NCI-H446 treated with DMSO at 0.1 percent for 48 hours (cell line): ENCODE data around the gene TRIM41.
"Not testable (repeated sequence)": the region's sequence is repeated elsewhere in the genome, so short reads cannot be mapped to it uniquely, and the experiment has no call there.

Source experiments
- DNase-seq: peaks from one replicate; lab custom pipeline; 2025; lab: John Stamatoyannopoulos, UW

TRIM41 gene

DNA sequence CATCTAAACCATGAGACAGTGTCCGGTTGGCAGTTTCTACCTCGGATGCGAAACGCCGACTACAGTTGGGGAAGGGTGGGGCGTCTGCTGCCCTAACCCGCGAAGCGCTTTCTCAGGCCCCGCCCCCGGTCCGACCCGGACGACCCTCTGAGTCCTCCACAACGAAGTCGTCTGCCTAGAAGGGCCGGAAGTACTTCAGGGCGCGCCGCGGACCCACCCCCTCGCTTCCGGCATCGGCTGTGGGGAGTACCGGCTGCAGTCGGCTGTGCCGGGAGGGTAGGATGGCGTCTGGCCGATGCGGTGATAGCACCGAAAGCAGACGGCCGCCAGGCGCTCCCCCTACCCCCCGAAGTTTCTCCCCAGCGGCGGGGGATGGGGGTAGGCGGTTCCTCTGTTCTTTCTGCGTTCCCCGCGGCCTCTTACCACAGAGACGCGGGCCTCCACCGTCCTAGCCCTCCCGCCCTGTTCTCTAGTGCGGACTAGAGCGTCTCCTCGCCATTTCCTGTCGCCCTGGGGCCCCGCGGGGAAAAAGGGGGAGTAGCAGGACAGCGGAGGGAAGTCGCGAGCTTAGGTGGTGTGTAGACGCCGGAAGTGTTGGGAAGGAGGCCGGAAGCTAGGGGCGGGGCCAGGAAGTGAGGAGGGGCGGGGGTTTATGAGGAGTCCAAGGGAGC, at the start of gene TRIM41:
Gene TRIM41, plus strand, starts transcription at position 224 of the 671 bp plus-strand sequence. CDS start 719 bp downstream, outside the sequence.
- DNase-seq, result no peak

GRCh38 chr5:181173420-181174342, 49.4 kb upstream of the TRIM41 start:
- no peak for DNase-seq

- no peak for DNase-seq
Observed at GRCh38 chr5:181176254-181176952, 46.7 kb upstream of the TRIM41 start.

GRCh38 chr5:181177559-181177958, 45.5 kb upstream of the TRIM41 start:
- not testable (repeated sequence) for DNase-seq

DNA sequence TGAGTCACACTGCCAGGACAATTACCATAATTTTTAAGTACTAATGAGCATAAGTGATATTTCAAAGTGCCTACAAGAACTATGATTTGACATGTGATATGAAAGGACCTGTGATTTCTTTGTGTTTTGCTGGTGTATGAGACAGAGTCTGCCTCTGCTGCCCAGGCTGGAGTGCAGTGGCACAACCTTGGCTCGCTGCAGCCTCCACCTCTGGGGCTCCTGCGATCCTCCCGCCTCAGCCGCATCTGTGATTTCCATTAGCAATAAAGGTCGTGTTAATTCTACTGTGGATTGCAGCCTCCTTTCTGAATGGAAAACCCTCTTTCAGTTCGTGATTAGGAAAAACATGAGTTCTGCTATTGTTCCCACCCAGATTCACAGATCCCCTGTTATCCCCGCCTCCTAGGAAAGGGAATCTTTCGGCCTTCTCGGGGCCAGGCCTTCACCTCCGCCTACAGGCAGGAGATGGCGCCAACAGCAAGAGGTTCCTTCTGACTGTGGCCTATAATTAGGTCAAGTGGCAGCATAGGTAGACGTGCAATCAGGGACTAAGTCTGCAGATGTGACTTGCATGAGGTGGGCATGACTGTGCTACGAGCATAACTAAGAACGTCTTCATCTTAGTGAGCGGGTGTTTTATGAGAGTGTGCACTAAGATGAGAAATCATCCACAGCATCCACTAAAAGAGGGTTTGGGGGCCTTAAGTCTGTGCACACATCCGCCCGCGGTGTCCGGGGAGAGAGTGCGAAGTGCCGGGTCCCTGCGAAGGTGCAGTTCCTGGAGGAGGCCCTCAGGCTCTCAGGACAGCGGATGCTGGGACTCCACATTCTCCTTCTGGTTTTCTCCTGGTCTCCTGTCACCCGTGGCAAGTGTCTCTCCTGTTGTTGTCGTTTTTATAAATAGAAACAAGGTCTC, 41.2 kb upstream of the TRIM41 start:
- no peak for DNase-seq

DNA sequence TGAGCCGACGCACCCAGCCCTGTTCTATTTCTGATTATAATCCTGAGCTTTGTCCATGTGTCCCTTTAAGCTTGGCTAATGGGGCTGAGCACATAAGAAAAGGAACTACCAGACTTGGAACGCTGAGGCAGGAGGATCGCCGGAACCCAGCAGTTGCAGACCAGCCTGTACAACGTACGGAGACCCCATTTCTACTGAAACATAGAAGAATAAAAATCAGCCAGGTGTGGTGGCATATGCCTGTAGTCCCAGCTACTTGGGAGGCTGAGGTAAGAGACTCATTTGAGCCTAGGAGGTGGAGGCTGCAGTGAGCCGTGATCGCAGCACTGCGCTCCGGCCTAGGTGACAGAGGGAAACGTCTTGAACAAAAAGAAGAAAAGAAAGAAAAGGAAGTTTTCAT, 40.4 kb upstream of the TRIM41 start:
- no peak for DNase-seq

- no peak for DNase-seq
Observed at GRCh38 chr5:181184845-181185216, 38.2 kb upstream of the TRIM41 start.

DNA sequence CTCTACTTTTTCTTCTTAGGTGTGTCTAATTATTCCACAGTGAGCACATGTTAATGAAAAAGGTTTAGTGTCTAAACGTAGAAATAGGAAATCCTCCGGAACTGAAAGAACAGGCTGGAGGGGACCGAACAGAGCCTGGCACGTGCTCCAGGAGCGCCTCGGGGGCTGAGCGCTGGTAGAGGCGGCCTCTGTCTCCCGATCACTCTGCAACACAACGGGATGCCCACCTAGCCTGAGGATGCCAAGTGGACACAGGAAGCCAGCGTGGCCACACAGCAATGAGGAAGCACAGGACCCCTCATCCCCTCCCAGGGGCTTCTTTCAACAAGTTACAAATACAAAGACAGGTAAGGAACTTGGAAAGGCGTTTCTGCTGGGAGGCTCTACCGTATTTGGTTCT, 37.5 kb upstream of the TRIM41 start:
- no peak for DNase-seq

GRCh38 chr5:181186022-181186421, 37.1 kb upstream of the TRIM41 start:
- no peak for DNase-seq

DNA sequence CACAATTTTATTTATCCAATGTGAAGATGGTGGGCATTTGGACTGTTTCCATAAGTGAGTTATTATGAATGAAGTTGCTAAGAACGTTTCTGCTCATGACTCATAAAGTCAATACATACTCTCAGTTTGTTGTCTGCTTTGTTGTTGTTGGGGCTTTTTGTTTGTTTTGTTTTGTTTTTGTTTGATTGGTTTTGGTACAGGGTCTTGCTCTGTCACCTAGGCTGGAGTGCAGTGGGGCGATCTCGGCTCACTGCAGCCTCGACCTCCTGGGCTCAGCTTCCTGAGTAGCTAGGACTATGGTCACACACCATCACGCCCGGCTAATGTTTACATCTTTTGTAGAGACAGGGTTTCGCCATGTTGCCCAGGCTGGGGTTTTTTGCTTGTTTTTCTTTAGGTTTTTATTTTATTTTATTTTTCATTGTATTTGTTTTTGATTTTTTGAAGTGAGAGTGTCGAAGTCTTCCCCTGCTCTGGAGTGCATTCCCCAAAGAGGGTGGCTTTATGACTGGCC, 36.0 kb upstream of the TRIM41 start:
- no peak for DNase-seq

DNA sequence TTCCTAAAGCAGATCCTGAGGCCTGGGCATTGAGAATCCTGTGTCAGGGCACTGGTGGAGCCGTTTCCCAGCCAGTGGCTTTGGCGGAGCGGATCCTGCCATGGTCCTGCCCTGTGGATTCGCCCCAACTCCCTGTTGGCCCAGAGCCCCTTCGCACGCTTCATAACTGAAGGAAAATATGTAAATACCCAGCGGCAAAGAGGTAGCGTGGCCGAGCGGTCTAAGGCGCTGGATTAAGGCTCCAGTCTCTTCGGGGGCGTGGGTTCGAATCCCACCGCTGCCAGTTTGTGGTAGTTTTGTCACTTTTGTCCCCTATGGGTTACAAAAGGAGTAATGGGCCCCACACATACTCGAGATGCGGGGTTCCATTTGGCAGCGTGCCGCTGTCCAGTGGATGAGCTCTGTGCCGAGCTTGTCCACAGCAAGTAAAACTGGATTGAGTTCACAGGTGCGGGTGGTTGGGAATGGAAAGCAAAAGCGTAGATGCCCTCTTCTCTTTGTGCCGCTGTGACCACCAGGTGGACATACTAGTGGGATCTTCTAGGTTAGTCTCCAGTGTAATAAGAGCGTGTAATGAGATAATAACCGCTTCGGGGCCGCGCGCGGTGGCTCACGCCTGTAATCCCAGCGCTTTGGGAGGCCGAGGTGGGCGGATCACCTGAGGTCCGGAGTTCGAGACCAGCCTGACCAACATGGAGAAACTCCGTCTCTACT, 35.4 kb upstream of the TRIM41 start:
- DNase-seq, result no peak

DNA sequence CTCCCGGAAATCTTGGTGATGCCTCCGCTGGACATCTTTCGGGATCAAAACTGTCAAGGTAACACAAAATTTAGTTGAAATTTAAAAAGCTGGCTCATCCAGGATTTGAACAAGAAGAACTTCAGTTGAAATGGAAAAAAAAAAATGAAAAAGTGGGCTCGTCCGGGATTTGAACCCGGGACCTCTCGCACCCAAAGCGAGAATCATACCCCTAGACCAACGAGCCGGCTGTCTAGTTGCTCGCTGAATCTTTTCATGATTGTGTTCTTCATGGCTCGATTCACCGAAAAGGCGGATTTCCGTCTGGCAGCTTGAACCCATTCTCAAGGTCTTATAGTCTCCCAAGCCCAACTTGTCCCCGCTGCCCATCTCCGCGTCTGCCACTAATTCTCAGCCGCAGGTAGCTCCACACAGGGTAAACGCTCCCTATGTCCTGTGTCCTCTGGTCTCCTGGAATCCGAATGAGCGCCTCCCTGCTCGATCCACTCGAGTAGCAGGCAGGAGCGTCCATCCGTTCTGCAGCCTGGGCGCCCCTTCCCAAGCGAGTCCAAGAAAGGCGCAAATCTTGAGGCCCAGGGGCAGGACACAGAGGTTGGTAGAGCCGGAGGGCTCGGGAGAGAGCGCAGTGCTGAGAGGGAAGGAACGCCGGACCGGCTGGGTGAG, 34.2 kb upstream of the TRIM41 start:
- no peak for DNase-seq

DNA sequence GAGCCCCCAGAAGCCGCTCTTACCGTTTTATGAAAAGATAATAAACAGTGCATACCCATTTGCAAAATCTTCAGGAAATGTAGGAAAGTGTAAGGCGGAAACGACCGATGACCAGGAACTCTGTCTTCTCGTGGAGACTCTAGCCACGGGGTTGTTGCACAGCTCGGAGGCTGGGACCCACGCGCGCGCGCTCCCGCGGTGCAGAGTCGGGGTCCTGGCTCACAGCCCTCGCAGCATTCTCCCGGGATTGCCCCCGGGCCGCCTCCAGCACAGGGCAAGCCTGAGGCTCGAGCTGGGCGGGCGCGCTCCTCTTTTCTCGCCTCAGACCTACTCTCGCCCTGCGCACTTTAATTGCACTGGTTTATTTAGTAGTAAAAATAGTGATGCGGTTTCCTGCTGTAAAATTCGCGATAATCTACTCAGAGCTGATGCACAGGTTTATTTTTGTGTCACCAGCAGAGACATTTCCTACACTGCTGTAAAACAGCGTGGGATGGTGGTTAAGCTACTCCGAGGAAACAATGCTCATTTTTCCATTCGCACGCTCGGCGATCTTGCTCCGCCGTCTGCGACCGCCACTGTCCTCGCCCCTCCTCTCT, 33.6 kb upstream of the TRIM41 start:
- no peak for DNase-seq

DNA sequence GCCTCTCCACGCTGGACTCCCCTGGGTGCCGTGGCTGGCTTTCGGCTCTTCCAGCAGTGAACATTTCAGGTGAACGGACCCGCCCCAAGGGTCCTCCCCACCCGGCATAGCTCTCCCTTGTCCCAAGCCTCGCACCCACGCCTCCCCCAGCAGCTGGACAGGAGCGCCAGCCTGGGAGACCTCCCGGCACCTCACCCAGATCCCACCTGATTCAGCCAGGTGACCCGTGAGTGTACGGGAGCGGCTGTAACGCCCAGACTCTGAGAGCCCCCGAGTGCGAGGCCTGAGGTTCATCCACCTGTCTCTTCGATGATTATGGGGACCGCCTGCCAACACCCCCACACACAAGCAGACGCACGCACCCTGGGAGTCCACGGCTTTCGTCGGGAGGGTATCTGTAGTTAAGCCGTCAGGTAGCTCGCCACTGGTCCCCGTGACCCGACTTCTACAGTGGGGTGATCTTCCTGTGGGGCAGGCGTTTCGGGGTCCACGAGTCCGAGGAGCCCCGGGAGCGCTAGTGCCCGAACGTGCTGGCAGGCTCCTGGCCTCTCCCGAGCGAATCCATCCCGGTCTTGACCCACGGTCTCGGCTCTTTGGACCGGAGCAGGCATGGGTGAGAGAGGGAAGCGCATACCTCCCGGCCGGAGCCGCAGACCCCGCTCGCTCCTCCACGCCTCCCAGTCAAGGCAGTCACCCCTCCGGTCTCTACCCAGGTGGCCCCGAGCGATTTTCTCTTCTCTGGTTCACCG, 32.9 kb upstream of the TRIM41 start:
- DNase-seq, result no peak

- DNase-seq, result no peak
Observed at GRCh38 chr5:181190711-181191525, 32.2 kb upstream of the TRIM41 start.

DNA sequence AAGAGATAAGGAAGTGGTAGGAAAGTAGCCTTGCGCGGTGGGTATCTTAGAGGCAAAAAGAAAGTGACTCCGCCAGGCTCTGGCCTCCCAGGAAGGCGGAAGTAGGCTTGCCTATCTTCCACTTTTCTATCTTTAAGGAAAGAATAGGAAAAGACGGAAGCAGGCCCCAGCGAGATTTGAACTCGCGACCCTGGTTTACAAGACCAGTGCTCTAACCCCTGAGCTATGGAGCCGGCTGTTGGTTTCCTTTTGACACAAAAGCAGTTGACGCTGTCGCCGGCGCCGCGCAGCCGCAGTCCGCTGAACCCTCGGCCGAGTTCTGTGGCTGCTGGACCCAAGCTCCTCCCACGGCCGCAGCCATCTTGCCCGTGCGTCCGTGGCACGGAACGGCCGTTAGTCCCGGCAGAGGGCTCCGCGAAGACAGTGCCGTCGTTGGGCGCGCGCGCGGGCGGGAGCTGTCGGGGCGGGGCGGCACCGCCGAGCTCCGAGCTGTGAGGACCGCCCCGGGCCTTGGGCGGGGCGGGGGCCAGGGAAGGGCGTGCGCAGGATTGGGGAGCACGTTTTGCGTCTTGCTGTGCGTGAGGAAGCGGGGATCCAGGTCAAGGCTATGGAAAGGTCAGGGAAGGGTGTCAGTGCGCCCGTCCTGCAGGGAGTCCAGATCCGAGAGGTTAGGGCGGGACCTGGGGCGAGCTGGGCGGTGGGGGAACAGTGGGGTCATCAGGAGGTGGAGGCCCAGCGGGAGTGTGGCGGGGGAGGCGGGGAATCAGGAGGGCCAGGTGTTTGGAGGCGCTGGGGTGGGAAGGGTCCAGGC, 31.4 kb upstream of the TRIM41 start:
- no peak for DNase-seq

GRCh38 chr5:181192337-181193046, 30.6 kb upstream of the TRIM41 start:
- DNase-seq, result no peak
